ENCODE data around the gene YRDC. TPM values are rescaled to one million over a fixed set of nuclear protein-coding genes. Genes with fewer than 3 reads are reported as not detected.

YRDC gene, protein sequence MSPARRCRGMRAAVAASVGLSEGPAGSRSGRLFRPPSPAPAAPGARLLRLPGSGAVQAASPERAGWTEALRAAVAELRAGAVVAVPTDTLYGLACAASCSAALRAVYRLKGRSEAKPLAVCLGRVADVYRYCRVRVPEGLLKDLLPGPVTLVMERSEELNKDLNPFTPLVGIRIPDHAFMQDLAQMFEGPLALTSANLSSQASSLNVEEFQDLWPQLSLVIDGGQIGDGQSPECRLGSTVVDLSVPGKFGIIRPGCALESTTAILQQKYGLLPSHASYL
- 34.2 and 46.1 TPM in 2 replicates for polyA plus RNA-seq (2012; rRNA removed)
- polyA plus RNA-seq (2012; cell fraction: cytosol; rRNA removed): 35.5 and 41.0 TPM in 2 replicates
- polyA plus RNA-seq (2012; cell fraction: nucleus; rRNA removed): 17.7 and 26.1 TPM in 2 replicates

DNA sequence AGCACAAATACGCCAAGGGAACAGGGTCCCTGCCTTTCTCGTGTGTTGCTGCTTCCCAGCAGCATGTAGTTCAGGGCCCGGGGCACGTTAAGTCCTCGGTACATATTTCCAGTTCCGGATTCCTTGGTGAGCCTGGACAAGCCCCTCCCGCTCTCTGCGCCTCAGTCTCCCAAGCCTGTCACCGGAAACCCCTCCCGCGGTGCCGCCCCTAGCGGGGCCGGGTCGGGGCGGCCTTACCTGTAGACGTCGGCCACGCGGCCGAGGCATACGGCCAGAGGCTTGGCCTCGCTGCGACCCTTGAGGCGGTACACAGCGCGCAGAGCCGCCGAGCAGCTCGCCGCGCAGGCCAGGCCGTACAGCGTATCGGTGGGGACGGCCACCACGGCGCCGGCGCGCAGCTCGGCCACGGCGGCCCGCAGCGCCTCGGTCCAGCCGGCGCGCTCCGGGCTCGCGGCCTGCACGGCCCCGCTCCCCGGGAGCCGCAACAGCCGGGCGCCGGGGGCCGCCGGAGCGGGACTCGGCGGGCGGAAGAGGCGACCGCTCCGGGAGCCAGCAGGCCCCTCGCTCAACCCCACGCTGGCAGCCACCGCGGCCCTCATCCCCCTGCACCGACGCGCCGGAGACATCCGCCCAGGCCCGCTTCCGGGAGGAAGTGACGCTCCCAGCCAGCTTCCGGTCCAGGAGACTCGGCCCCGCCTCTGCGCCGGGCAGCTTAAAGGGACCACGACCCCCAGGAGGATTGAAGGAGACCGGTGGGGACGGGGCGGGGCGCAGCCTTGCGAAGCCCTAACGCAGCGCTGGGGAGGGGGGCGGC, at the start of gene YRDC, which contains the start of gene C1orf122:
TSS of gene YRDC (minus strand) at position 654 of the 814 bp plus-strand sequence. CDS start at position 626, 28 bp downstream.
TSS of gene C1orf122 (plus strand) at position 236 of the 814 bp plus-strand sequence. CDS start 615 bp downstream, outside the sequence.
- Histone ChIP-seq H3K4me3 (ENCODE audit: low read depth in 2 of 2, low read length in 1 of 2) (peak within 1 kb of the TSS; percentile 91), H3K36me3 (replicated peaks in 1 of 2; ENCODE audit: control insufficient read depth in 1 of 2, insufficient read depth in 2 of 2, low read length in 1 of 2) (peaks cover 56 to 59% of the 10 kb centered on the region in 2 experiments), H3K9ac (peak within 1 kb of the TSS; percentile 89), H3K9me3 (no peaks in the 10 kb centered on the region), H2AFZ (ENCODE audit: low read depth) (peak within 1 kb of the TSS; percentile 61), H3K4me1 (ENCODE audit: control insufficient read depth in 1 of 2, insufficient read depth in 2 of 2, low read depth in 1 of 2, low read length in 1 of 2) (peaks cover 15 to 29% of the 10 kb centered on the region in 2 experiments), H3K79me2 (ENCODE audit: insufficient read depth) (peaks cover 51% of the 10 kb centered on the region), H4K20me1 (ENCODE audit: insufficient read depth) (peaks cover 31% of the 10 kb centered on the region), H3K27me3 (ENCODE audit: insufficient read depth) (no peaks in the 10 kb centered on the region), H3K27ac (ENCODE audit: low read depth in 2 of 2, low read length in 1 of 2) (peak within 1 kb of the TSS; percentile 82 to 91), H3K9me2 (no peaks in the 10 kb centered on the region), H3F3A (replicated peaks; ENCODE audit: insufficient read depth) (peaks cover 39% of the 10 kb centered on the region), H3K4me2 (peak within 1 kb of the TSS; percentile 99)
- DNase-seq: peak; percentile 98
- TF ChIP-seq TCF12 (IDR thresholded peaks at IDR 0.05) (no peak), RXRA (IDR thresholded peaks at IDR 0.05; ENCODE audit: borderline replicate concordance, low read depth) (no peak), RCOR1 (IDR thresholded peaks at IDR 0.05; ENCODE audit: low read length) (no peak), NRF1 (IDR thresholded peaks at IDR 0.05; ENCODE audit: low read depth, low read length) (no peak), SIN3A (IDR thresholded peaks at IDR 0.05; ENCODE audit: borderline replicate concordance, low read depth, low read length) (peak; percentile 40; the same call in 1 of the 2 replicates), CHD2 (IDR thresholded peaks at IDR 0.05; ENCODE audit: low read length, partially characterized antibody) (peak; percentile 26), EP300 (IDR thresholded peaks at IDR 0.05; ENCODE audit: borderline replicate concordance in 1 of 2, low read depth in 1 of 2, low read length in 1 of 2) (no peak), EZH2phosphoT487 (IDR thresholded peaks at IDR 0.05; ENCODE audit: borderline replicate concordance, low read depth) (no peak), NFIC (IDR thresholded peaks at IDR 0.05; ENCODE audit: borderline replicate concordance) (peak; percentile 76), RFX5 (IDR thresholded peaks at IDR 0.05; ENCODE audit: low read length) (no peak), POLR2AphosphoS5 (IDR thresholded peaks at IDR 0.05; ENCODE audit: low read depth, low read length) (peak; percentile 54), ELF1 (IDR thresholded peaks at IDR 0.05) (peak; percentile 93), TAF1 (IDR thresholded peaks at IDR 0.05; ENCODE audit: borderline replicate concordance, low read depth, low read length) (peak; percentile 77; the same call in 1 of the 2 replicates), GABPA (IDR thresholded peaks at IDR 0.05; ENCODE audit: low read depth) (peak; percentile 89), TEAD4 (IDR thresholded peaks at IDR 0.05; ENCODE audit: borderline replicate concordance, insufficient read depth) (no peak), YY1 (IDR thresholded peaks at IDR 0.05; ENCODE audit: low read depth) (no peak), MXI1 (IDR thresholded peaks at IDR 0.05; ENCODE audit: low read depth, low read length) (peak; percentile 80)
- TF ChIP-seq, protein P1, sequence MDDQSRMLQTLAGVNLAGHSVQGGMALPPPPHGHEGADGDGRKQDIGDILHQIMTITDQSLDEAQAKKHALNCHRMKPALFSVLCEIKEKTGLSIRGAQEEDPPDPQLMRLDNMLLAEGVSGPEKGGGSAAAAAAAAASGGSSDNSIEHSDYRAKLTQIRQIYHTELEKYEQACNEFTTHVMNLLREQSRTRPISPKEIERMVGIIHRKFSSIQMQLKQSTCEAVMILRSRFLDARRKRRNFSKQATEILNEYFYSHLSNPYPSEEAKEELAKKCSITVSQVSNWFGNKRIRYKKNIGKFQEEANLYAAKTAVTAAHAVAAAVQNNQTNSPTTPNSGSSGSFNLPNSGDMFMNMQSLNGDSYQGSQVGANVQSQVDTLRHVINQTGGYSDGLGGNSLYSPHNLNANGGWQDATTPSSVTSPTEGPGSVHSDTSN (IDR thresholded peaks at IDR 0.05): no peak
- TF ChIP-seq, protein P2, sequence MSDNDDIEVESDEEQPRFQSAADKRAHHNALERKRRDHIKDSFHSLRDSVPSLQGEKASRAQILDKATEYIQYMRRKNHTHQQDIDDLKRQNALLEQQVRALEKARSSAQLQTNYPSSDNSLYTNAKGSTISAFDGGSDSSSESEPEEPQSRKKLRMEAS (IDR thresholded peaks at IDR 0.05; ENCODE audit: low read depth): peak; percentile 66
- TF ChIP-seq, protein P3, sequence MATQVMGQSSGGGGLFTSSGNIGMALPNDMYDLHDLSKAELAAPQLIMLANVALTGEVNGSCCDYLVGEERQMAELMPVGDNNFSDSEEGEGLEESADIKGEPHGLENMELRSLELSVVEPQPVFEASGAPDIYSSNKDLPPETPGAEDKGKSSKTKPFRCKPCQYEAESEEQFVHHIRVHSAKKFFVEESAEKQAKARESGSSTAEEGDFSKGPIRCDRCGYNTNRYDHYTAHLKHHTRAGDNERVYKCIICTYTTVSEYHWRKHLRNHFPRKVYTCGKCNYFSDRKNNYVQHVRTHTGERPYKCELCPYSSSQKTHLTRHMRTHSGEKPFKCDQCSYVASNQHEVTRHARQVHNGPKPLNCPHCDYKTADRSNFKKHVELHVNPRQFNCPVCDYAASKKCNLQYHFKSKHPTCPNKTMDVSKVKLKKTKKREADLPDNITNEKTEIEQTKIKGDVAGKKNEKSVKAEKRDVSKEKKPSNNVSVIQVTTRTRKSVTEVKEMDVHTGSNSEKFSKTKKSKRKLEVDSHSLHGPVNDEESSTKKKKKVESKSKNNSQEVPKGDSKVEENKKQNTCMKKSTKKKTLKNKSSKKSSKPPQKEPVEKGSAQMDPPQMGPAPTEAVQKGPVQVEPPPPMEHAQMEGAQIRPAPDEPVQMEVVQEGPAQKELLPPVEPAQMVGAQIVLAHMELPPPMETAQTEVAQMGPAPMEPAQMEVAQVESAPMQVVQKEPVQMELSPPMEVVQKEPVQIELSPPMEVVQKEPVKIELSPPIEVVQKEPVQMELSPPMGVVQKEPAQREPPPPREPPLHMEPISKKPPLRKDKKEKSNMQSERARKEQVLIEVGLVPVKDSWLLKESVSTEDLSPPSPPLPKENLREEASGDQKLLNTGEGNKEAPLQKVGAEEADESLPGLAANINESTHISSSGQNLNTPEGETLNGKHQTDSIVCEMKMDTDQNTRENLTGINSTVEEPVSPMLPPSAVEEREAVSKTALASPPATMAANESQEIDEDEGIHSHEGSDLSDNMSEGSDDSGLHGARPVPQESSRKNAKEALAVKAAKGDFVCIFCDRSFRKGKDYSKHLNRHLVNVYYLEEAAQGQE (IDR thresholded peaks at IDR 0.05; ENCODE audit: low read depth, low read length): no peak
- CTCF ChIA-PET: interaction anchor here (0.7 to 3.2 kb wide), 7 partner anchors 13 to 115 kb away, joined by 3 to 20 read pairs (median 3); partner anchors contain the start of genes EPHA10 and MTF1
- POLR2A ChIA-PET: interaction anchor here (0.7 to 3.5 kb wide), 11 partner anchors 10 to 140 kb away, joined by 3 to 29 read pairs (median 4); partner anchors contain the start of genes EPHA10, INPP5B, MANEAL and MTF1
- under 1% methylated on average over 30 of the region's 95 CpGs for WGBS (ENCODE audit: low lambda C conversion rate)

Measured in SK-N-SH (cell line).